ENCODE measurements around the gene LGMN. TPM values are rescaled to one million over a fixed set of nuclear protein-coding genes. Genes with fewer than 3 reads are reported as not detected.
A peak's percentile ranks its signal among the peaks of the same experiment; 100 is the strongest.

The LGMN gene
- total RNA-seq, 2 experiments from 2014 or later = 6.9 to 7.7 TPM

DNA sequence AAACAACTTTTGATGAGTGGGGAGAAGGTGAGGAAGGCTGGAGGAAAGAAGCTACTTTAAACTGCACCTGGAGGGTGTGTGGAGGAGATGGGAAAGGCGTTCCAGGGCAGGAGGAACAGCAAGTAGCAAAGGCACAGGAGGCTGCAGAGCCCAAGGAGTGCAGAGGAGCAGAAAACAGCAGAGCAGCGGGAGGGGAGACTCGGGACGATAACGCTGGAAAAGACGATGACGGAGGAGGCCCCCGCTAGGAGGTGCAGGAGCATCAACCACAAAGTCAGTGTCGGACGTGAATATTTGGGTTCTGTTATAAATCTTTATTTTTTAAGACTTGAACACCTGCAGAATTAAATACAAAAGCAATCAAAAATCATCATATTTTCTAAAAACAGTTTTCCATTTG, 44.9 kb downstream of the LGMN start:
- Mint-ChIP-seq H3K9me3 (no peaks in the 10 kb centered on the region), H3K4me3 (no peak overlapping the region), H3K36me3 (ENCODE audit: low read depth) (peaks cover 2% of the 10 kb centered on the region), H3K27ac (no peak overlapping the region), H3K27me3 (ENCODE audit: low read depth) (no peaks in the 10 kb centered on the region), H3K4me1 (ENCODE audit: low read depth) (no peaks in the 10 kb centered on the region)
- CTCF ChIA-PET = interaction anchor here (1.6 kb wide), 1 partner anchor 22 kb away, joined by 4 read pairs; no protein-coding TSS in a partner anchor
- DNase-seq = no peak
- intact Hi-C loops (cut with micrococcal nuclease) = no loop called here

DNA sequence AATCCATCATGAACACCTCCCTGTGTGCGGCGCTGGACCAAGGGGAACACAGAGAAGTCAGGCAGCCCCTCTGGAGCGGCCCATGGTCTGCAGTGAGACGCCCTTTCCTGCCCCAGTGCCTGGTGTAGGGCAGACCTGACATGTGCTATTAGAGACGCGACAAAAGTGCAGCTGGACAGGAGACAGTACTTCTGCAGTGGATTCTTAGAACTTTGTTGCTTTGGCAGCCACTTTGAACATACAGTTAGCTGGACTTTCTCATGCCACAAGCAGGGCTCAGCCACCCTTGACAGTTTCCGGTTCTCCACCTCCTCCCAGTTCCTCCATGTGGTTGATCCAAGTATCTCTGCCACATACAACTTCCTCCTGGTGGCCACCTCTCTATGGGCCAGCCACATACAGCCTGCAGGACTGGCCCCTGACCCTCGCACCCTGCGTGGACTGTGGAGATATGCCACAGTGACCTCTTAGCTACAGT, 45.9 kb downstream of the LGMN start:
- Mint-ChIP-seq H3K27me3 (ENCODE audit: low read depth) (no peaks in the 10 kb centered on the region), H3K9me3 (no peaks in the 10 kb centered on the region), H3K36me3 (ENCODE audit: low read depth) (peaks cover 2% of the 10 kb centered on the region), H3K27ac (no peak overlapping the region), H3K4me1 (ENCODE audit: low read depth) (no peaks in the 10 kb centered on the region), H3K4me3 (no peak overlapping the region)
- DNase-seq = no peak
- CTCF ChIA-PET = interaction anchor here (1.6 kb wide), 1 partner anchor 21 kb away, joined by 4 read pairs; no protein-coding TSS in a partner anchor
- intact Hi-C loops (cut with micrococcal nuclease) = no loop called here

DNA sequence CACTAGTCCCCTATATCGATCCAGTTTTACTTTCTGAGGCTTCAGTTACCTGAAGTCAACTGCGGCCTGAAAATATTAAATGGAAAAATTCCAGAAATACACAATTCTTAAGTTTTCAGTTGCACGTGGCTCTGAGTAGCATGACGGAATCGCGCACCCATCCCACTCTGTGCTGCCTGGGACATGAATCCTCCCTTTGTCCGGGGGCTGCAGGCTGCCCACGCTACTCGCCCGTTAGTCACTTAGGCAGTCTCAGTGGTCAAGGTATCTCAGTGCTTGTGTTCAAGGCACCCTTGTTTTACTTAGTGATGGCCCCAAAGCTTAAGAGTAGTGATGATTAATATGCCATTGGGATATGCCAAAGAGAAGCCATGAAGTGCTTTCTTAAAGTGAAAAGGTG, 46.6 kb downstream of the LGMN start:
- intact Hi-C loops (cut with micrococcal nuclease) = no loop called here
- Mint-ChIP-seq H3K27me3 (ENCODE audit: low read depth) (no peaks in the 10 kb centered on the region), H3K36me3 (ENCODE audit: low read depth) (peaks cover 2% of the 10 kb centered on the region), H3K4me1 (ENCODE audit: low read depth) (no peaks in the 10 kb centered on the region), H3K9me3 (no peaks in the 10 kb centered on the region), H3K4me3 (no peak overlapping the region), H3K27ac (no peak overlapping the region)
- CTCF ChIA-PET = interaction anchor here (1.8 kb wide), 1 partner anchor 12 kb away, joined by 4 read pairs; no protein-coding TSS in a partner anchor
- no peak for DNase-seq

DNA sequence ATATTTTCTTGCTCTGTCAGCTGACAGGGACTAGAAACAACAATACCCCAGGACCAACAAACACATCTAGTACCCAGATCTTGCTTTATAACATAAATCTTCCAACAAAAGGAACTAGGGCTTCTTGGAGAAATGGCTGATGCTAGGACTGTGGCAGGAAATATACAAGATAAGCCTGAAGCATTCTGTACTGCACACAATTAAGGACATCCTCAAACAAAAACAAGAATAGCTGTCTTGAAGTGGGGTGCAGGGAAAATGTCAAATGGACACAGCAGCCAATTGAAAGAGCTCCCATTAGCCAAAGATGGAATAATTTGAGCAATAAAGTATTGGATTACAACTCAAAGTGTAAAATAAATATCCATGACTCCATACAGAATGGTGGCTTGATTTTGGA, 50.0 kb downstream of the LGMN start:
- CTCF ChIA-PET = interaction anchor here (0.6 to 0.9 kb wide), 3 partner anchors 86 to 482 kb away, joined by 3 read pairs; no protein-coding TSS in a partner anchor

DNA sequence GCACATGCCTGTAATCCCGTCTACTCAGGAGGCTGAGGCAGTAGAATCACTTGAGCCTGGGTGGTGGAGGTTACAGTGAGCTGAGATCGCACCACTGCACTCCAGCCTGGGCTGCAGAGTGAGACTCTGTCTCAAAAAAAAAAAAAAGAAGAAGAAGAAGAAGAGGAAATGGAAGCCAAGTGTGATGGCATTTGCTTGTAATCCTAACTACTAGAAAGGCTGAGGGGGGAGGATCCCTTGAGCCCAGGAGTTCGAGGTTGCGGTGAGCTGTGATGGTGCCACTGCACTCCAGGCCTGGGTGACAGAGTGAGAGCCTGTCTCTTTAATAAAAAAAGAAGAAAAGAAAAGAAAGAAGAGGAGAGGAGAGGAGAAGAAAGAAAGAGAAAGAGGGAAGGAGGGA, 52.1 kb downstream of the LGMN start:
- no peak for DNase-seq
- Mint-ChIP-seq H3K4me1 (ENCODE audit: low read depth) (peaks cover 30% of the 10 kb centered on the region), H3K4me3 (no peak overlapping the region), H3K36me3 (ENCODE audit: low read depth) (no peaks in the 10 kb centered on the region), H3K27ac (no peak overlapping the region), H3K9me3 (no peaks in the 10 kb centered on the region), H3K27me3 (ENCODE audit: low read depth) (no peaks in the 10 kb centered on the region)
- intact Hi-C loops (cut with micrococcal nuclease) = no loop called here
- CTCF ChIA-PET = no interaction called here

More for the DNA sequence above, 50.0 kb downstream of the LGMN start:
- no peak overlapping the region for H3K4me3 Mint-ChIP-seq
- H3K36me3 Mint-ChIP-seq (ENCODE audit: low read depth) = no peaks in the 10 kb centered on the region
- no peaks in the 10 kb centered on the region for H3K27me3 Mint-ChIP-seq (ENCODE audit: low read depth)
- H3K9me3 Mint-ChIP-seq = no peaks in the 10 kb centered on the region
- DNase-seq = no peak
- intact Hi-C loops (cut with micrococcal nuclease) = no loop called here
- H3K4me1 Mint-ChIP-seq (ENCODE audit: low read depth) = peaks cover 19% of the 10 kb centered on the region
- H3K27ac Mint-ChIP-seq = no peak overlapping the region

DNA sequence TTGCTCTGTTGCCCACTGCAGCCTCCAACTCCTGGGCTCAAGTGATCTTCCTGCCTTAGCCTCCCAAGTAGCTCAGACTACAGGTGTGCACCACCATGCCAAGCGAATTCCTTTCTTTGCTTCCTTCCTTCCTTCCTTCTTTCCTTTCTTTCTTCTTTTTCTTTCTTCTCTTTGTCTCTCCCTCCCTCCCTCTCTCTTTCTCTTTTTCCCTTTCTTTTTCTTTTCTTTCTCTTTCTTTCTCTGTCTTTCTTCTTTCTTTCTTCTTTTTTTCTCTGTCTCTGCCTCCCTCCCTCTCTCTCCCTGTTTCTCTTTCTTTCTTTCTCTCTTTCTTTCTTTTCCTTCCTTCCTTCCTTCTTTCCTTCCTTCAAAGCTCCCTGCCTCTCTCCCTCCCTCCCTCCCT, 52.9 kb downstream of the LGMN start:
- CTCF ChIA-PET = interaction anchor here (0.7 to 1.2 kb wide), 3 partner anchors 13 to 23 kb away, joined by 3 to 6 read pairs (median 3); no protein-coding TSS in a partner anchor
- Mint-ChIP-seq H3K9me3 (no peaks in the 10 kb centered on the region), H3K4me3 (no peak overlapping the region), H3K36me3 (ENCODE audit: low read depth) (no peaks in the 10 kb centered on the region), H3K4me1 (ENCODE audit: low read depth) (peaks cover 30% of the 10 kb centered on the region), H3K27me3 (ENCODE audit: low read depth) (no peaks in the 10 kb centered on the region), H3K27ac (no peak overlapping the region)
- no peak for DNase-seq
- intact Hi-C loops (cut with micrococcal nuclease) = no loop called here

DNA sequence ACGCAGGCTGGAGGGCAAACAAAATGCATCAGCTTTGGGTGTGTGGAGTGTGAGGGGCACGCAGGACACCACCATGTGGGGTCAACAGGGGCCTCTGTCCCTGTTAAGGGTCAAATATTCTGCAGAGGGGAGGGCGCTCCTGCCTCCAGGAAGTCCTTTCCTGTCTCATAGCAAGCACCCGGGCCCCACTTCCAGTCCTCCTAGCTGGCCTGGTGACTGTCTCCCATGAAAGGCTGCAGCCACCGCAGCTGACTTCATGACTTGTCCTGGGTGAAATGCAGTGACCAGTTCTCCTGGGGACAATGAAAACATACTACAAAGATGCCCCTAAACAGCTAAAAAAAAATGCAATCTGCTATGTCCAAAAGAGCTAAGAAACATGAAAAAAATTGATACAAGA, 53.6 kb downstream of the LGMN start:
- H3K4me3 Mint-ChIP-seq = no peak overlapping the region
- no peaks in the 10 kb centered on the region for H3K36me3 Mint-ChIP-seq (ENCODE audit: low read depth)
- no peak for DNase-seq
- H3K4me1 Mint-ChIP-seq (ENCODE audit: low read depth) = peaks cover 30% of the 10 kb centered on the region
- H3K9me3 Mint-ChIP-seq = no peaks in the 10 kb centered on the region
- intact Hi-C loops (cut with micrococcal nuclease) = no loop called here
- no peak overlapping the region for H3K27ac Mint-ChIP-seq
- CTCF ChIA-PET = interaction anchor here (1.1 to 1.2 kb wide), 2 partner anchors 13 to 22 kb away, joined by 3 to 6 read pairs; no protein-coding TSS in a partner anchor
- H3K27me3 Mint-ChIP-seq (ENCODE audit: low read depth) = no peaks in the 10 kb centered on the region

DNA sequence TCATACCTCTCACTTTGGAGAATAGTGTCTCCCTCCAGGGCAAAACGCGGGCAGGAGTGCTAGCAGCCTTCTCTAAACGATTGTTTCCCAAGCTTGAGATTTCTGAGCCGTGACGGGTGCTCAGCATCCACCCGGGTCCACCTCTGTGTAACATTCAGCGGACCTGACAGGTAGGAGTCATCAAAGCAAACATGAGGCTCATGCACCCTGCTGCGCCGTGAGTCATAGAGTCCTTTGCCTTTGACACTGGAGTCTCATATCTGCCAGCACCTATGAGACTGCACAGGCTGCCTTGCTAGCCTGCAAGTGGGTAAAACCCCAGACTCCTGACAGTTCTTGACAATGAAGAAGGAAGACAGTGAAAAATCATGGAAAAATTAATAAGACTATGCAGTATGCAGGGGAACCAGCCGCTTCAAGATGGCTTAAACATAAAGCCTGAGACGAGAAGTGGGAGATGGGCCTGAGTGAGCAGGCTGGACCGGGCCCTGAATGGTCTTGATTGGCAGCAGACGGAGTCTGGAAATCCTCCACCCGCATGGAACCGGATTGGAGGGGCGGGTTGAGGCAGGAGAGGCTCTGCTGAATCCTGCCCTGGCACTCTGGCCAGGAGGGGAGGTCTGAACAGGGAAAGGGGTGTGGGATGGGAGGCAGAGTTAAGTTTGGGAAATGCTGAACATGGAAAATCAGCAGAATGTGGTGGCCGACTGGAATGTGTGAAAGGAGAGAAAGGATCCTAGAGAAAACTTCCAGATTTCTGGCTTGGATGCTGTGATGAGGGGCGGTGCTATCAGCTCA, 54.2 kb downstream of the LGMN start:
- Mint-ChIP-seq H3K36me3 (ENCODE audit: low read depth) (no peaks in the 10 kb centered on the region), H3K4me1 (ENCODE audit: low read depth) (peaks cover 30% of the 10 kb centered on the region), H3K4me3 (no peak overlapping the region), H3K9me3 (no peaks in the 10 kb centered on the region), H3K27me3 (ENCODE audit: low read depth) (no peaks in the 10 kb centered on the region), H3K27ac (no peak overlapping the region)
- CTCF ChIA-PET = interaction anchor here (1.1 to 1.7 kb wide), 4 partner anchors 12 to 89 kb away, joined by 3 to 6 read pairs (median 4); no protein-coding TSS in a partner anchor
- peak; percentile 51 for DNase-seq
- intact Hi-C loops (cut with micrococcal nuclease) = no loop called here

DNA sequence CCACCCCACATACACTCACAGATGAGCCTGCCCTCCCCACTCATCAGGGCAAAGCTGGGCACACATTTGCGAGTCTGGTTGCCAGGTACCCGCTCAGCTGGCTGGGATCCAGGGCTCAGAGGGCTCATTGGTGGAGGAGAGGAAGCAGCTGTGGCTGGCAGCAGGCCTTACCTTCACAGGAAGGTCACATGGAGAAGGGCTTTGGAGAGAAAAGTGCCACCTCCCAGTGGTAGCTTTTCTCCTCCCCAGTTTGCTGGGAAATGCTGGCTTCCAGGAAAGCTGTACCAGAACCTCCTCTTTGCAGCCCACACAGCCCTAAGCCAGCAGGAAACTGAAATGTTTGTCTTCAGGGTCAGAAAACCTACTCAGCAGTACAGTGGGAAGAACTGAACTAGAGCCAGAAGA, 55.6 kb downstream of the LGMN start:
- Mint-ChIP-seq H3K4me1 (ENCODE audit: low read depth) (peaks cover 30% of the 10 kb centered on the region), H3K36me3 (ENCODE audit: low read depth) (no peaks in the 10 kb centered on the region), H3K9me3 (no peaks in the 10 kb centered on the region), H3K27me3 (ENCODE audit: low read depth) (no peaks in the 10 kb centered on the region), H3K4me3 (no peak overlapping the region), H3K27ac (no peak overlapping the region)
- CTCF ChIA-PET = interaction anchor here (0.6 to 1.7 kb wide), 4 partner anchors 11 to 90 kb away, joined by 3 to 5 read pairs (median 4); no protein-coding TSS in a partner anchor
- intact Hi-C loops (cut with micrococcal nuclease) = no loop called here
- peak; percentile 62 for DNase-seq

DNA sequence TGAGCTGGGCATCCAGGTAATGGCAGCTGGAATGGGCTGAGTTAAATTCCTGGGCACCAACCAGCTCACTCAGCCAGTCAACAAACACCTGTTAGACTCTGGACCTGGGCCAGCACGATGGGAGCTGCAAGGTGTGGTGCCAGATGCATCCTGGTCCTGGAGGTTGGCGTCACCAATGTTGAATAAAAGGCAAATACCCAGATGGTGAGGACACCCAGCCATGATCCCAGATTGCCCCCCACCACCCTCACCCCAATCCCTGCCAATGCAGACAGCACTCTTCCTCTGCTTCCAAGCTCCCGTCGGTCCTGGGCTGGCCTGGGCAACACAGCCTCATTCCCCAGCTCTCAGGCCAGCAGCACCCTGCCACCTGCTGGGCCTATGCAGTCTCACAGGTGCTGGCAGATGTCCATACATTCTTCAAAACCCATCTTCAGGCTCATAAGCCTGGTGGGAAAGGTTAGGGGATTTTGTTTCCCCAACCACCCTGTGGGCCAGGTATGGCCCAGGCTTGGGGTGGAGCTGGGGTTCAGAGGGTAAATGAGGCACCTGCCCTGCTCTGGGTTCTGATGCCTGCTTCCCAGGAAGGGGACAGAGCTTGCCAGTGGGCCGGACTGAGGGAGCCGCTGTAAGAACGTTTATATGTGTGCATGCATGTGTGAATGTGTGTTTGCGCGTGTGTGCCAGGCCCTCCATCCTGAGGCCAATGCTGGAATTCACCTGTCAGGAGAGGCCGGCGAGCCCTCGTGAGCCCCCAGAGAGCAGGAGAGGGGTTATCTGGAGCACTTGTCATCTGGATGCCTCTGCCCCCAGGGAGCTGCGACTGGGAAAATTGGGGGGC, 58.0 kb downstream of the LGMN start:
- Mint-ChIP-seq H3K36me3 (ENCODE audit: low read depth) (peaks cover 11% of the 10 kb centered on the region), H3K27ac (no peak overlapping the region), H3K4me1 (ENCODE audit: low read depth) (peaks cover 27% of the 10 kb centered on the region), H3K9me3 (no peaks in the 10 kb centered on the region), H3K27me3 (ENCODE audit: low read depth) (no peaks in the 10 kb centered on the region), H3K4me3 (no peak overlapping the region)
- intact Hi-C loops (cut with micrococcal nuclease) = no loop called here
- no peak for DNase-seq
- CTCF ChIA-PET = interaction anchor here (0.5 to 2.0 kb wide), 15 partner anchors 8 to 719 kb away, joined by 3 to 7 read pairs (median 3); no protein-coding TSS in a partner anchor

DNA sequence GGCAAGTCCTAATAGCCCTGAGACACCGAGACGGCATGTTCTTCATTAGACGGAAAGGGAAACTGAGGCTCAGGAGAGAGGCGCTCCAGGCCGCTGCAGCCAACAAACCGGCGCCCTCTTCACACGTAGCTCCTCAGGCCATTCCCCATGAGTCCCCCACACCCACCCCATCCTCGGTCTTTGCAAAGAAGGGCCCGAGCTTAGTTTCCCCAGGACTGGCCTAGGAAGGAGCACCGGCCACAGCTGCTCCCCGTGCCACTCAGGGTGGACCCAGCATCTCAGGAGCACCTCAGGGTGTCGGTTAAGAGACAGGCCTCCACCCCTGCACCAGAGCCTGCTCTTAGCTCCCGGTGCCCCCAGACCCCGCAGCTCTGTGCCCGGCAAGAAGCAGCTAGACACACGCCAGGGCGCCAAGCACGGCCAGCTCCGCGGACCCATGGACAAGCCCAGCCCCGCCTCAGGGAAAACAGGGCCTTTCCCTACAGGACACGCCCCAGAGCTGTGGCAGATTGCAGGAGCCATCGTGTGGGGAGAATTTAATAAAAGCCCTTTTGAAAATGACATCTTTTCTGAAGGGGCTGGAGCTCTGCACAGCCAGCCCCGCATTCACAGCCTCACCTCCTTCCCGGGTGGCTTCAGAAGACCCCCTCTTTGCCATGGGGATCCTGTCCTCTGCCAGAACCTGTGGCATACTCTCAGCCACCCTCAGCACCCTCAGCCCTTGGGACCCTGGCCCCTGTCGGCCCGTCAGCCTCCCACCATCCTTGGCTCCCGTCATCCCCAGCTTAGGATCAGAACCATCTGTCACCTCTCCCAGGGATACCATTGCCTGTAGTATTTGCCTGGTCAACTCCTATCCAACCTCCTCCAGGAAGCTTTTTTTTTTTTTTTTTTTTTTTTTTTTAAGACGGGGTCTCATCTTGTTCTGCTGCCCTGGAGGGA, 59.7 kb downstream of the LGMN start:
- H3K9me3 Mint-ChIP-seq = no peaks in the 10 kb centered on the region
- no peak for DNase-seq
- H3K4me1 Mint-ChIP-seq (ENCODE audit: low read depth) = peaks cover 15% of the 10 kb centered on the region
- intact Hi-C loops (cut with micrococcal nuclease) = loop anchor here (10.0 kb wide), 1 partner anchor 234 kb away; no protein-coding TSS in a partner anchor
- no peak overlapping the region for H3K27ac Mint-ChIP-seq
- no peak overlapping the region for H3K4me3 Mint-ChIP-seq
- H3K36me3 Mint-ChIP-seq (ENCODE audit: low read depth) = peaks cover 11% of the 10 kb centered on the region
- CTCF ChIA-PET = interaction anchor here (1.0 to 2.0 kb wide), 2 partner anchors 29 to 36 kb away, joined by 4 read pairs; no protein-coding TSS in a partner anchor
- no peaks in the 10 kb centered on the region for H3K27me3 Mint-ChIP-seq (ENCODE audit: low read depth)
